IMR-90 (cell line): Measurements from ENCODE around the gene ZAR1. TPM values are rescaled to one million over a fixed set of nuclear protein-coding genes. Genes with fewer than 3 reads are reported as not detected.

Experiments
- ATAC-seq: fragments of 200-7000 bp; cut with Tn5 transposase; 2 replicates; pipeline ENCODE4 v1.9.1; 2020; ENCODE audit warnings: low read depth, mild to moderate bottlenecking, moderate library complexity
- BruUV-seq: library from RNA; stranded (reverse); fragments of 400-500 nt; replicated peaks from 2 replicates; lab custom pipeline; 2021; lab: Mats Ljungman, UMichigan
- CTCF ChIA-PET: fragments of 300-600 bp; formaldehyde crosslinking; extraction: SDS; loops from one replicate; lab custom pipeline; 2021; ENCODE audit warnings: antibody characterized with exemption; lab: Yijun Ruan, JAX
- POLR2A ChIA-PET: fragments of 300-600 bp; sonication (Branson Sonifier 250); formaldehyde crosslinking; loops from one replicate; lab custom pipeline; 2022; ENCODE audit warnings: antibody characterized with exemption; ENCODE audit not compliant: unreplicated experiment; lab: Charles Lee
- DNase-seq: peaks from one replicate; pipeline ENCODE4 v3.0.0; 2013
- H2AFZ ChIP-seq: replicated peaks from 2 replicates; pipeline ENCODE3; 2013; ENCODE audit warnings: low read length, mild to moderate bottlenecking; ENCODE audit not compliant: poor library complexity
- H2AK5ac ChIP-seq: 2 replicates; pipeline ENCODE4 v1.6.1; 2013; ENCODE audit warnings: low read depth, low read length, inconsistent platforms
- H2AK9ac ChIP-seq: replicated peaks from 2 replicates; pipeline ENCODE3; 2013; ENCODE audit warnings: mild to moderate bottlenecking, low read depth, low read length, moderate library complexity; ENCODE audit not compliant: poor library complexity
- H2BK120ac ChIP-seq: 2 replicates; pipeline ENCODE4 v1.6.1; 2013; ENCODE audit warnings: low read depth, low read length, inconsistent platforms
- H2BK15ac ChIP-seq: 3 replicates; pipeline ENCODE4 v1.6.1; 2013; ENCODE audit warnings: low read depth, low read length, inconsistent platforms
- H2BK20ac ChIP-seq: 2 replicates; pipeline ENCODE4 v1.6.1; 2013; ENCODE audit warnings: low read depth, mild to moderate bottlenecking, inconsistent platforms, low read length, moderate library complexity
- H2BK5ac ChIP-seq: 2 replicates; pipeline ENCODE4 v1.6.1; 2013; ENCODE audit warnings: mild to moderate bottlenecking, low read depth, low read length, inconsistent platforms; ENCODE audit not compliant: poor library complexity, severe bottlenecking
- H3K14ac ChIP-seq: replicated peaks from 2 replicates; pipeline ENCODE4 v1.6.1; 2013; ENCODE audit warnings: low read depth, low read length, inconsistent platforms
- H3K18ac ChIP-seq: 2 replicates; pipeline ENCODE4 v1.6.1; 2013; ENCODE audit warnings: low read depth, low read length, control low read depth
- H3K23ac ChIP-seq: 2 replicates; pipeline ENCODE4 v1.6.1; 2013; ENCODE audit warnings: low read depth, low read length, inconsistent platforms
- H3K27ac ChIP-seq: 2 replicates; pipeline ENCODE4 v1.5.1; 2013; ENCODE audit warnings: mild to moderate bottlenecking, control low read depth, low read length; ENCODE audit not compliant: insufficient read depth
- H3K27me3 ChIP-seq: 2 replicates; pipeline ENCODE4 v1.6.1; 2013; ENCODE audit warnings: low read length; ENCODE audit not compliant: control insufficient read depth, insufficient read depth
- H3K36me3 ChIP-seq: 2 replicates; pipeline ENCODE4 v1.6.1; 2013; ENCODE audit warnings: low read length, mixed read lengths; ENCODE audit not compliant: control insufficient read depth, insufficient read depth
- H3K4ac ChIP-seq: 2 replicates; pipeline ENCODE4 v1.6.1; 2013; ENCODE audit warnings: low read depth, low read length, inconsistent platforms
- H3K4me1 ChIP-seq: 2 replicates; pipeline ENCODE4 v1.6.1; 2013; ENCODE audit warnings: low read length, mixed read lengths; ENCODE audit not compliant: control insufficient read depth, insufficient read depth
- H3K4me2 ChIP-seq: 2 replicates; pipeline ENCODE4 v1.6.1; 2013; ENCODE audit warnings: low read depth, mild to moderate bottlenecking, control low read depth, low read length, moderate library complexity
- H3K4me3 ChIP-seq: 2 replicates; pipeline ENCODE4 v1.5.1; 2013; ENCODE audit warnings: low read depth, mild to moderate bottlenecking, control low read depth, low read length, moderate library complexity; ENCODE audit not compliant: insufficient read depth
- H3K56ac ChIP-seq: 2 replicates; pipeline ENCODE4 v1.6.1; 2013; ENCODE audit warnings: low read length, inconsistent platforms; ENCODE audit not compliant: insufficient read depth; ENCODE audit errors: extremely low read depth
- H3K79me1 ChIP-seq, 2 experiments: 2 replicates each; pipeline ENCODE4 v1.6.1; 2013; ENCODE audit warnings: low read length in 2 of 2, inconsistent platforms in 1 of 2, low read depth in 1 of 2
- H3K9ac ChIP-seq: 2 replicates; pipeline ENCODE4 v1.6.1; 2013; ENCODE audit warnings: low read depth, low read length, control low read depth
- H3K9me1 ChIP-seq: 2 replicates; pipeline ENCODE4 v1.6.1; 2013; ENCODE audit warnings: low read length, inconsistent platforms; ENCODE audit not compliant: insufficient read depth
- H3K9me3 ChIP-seq: 2 replicates; pipeline ENCODE4 v1.6.1; 2013; ENCODE audit warnings: low read length; ENCODE audit not compliant: control insufficient read depth, insufficient read depth
- H4K20me1 ChIP-seq: 2 replicates; pipeline ENCODE4 v1.6.1; 2013; ENCODE audit warnings: low read length, inconsistent platforms; ENCODE audit not compliant: insufficient read depth
- H4K5ac ChIP-seq: 2 replicates; pipeline ENCODE4 v1.6.1; 2013; ENCODE audit warnings: mild to moderate bottlenecking, low read depth, low read length, control low read depth
- H4K8ac ChIP-seq, 2 experiments: 2 replicates each; pipeline ENCODE4 v1.6.1; 2013; ENCODE audit warnings: low read depth in 2 of 2, low read length in 2 of 2, control low read depth in 1 of 2, inconsistent platforms in 1 of 2
- H4K91ac ChIP-seq: 2 replicates; pipeline ENCODE4 v1.6.1; 2013; ENCODE audit warnings: low read depth, low read length, inconsistent platforms; ENCODE audit not compliant: insufficient read depth
- BHLHE40 ChIP-seq: fragments of 150-350 bp; IDR thresholded peaks from 2 replicates; pipeline ENCODE4 v1.6.1; 2016; ENCODE audit warnings: mild to moderate bottlenecking, low read depth, low read length
- CEBPB ChIP-seq: IDR thresholded peaks from 2 replicates; pipeline ENCODE4 v1.6.1; 2012; ENCODE audit warnings: low read depth, low read length, improper control_type of control experiment
- CHD1 ChIP-seq: IDR thresholded peaks from 2 replicates; pipeline ENCODE4 v1.6.1; 2012; ENCODE audit warnings: low read depth, low read length, improper control_type of control experiment
- FOS ChIP-seq: fragments of 150-350 bp; IDR thresholded peaks from 2 replicates; pipeline ENCODE4 v1.6.1; 2016; ENCODE audit warnings: low read depth, low read length
- MAFK ChIP-seq: IDR thresholded peaks from 2 replicates; pipeline ENCODE4 v1.6.1; 2012; ENCODE audit warnings: low read depth, low read length, improper control_type of control experiment
- MAZ ChIP-seq: IDR thresholded peaks from 2 replicates; pipeline ENCODE4 v1.6.1; 2012; ENCODE audit warnings: low read depth, mild to moderate bottlenecking, low read length, improper control_type of control experiment, moderate library complexity, borderline replicate concordance
- MXI1 ChIP-seq: IDR thresholded peaks from 2 replicates; pipeline ENCODE4 v1.6.1; 2012; ENCODE audit warnings: low read depth, mild to moderate bottlenecking, low read length, moderate library complexity, borderline replicate concordance
- NFE2L2 ChIP-seq: fragments of 150-350 bp; IDR thresholded peaks from 2 replicates; pipeline ENCODE4 v1.6.1; 2016; ENCODE audit warnings: low read depth, mild to moderate bottlenecking, low read length
- POLR2A ChIP-seq: IDR thresholded peaks from 2 replicates; pipeline ENCODE4 v1.6.1; 2012; ENCODE audit warnings: mild to moderate bottlenecking, low read depth, low read length
- RAD21 ChIP-seq: IDR thresholded peaks from 2 replicates; pipeline ENCODE4 v1.6.1; 2012; ENCODE audit warnings: low read length, improper control_type of control experiment
- RCOR1 ChIP-seq: IDR thresholded peaks from 2 replicates; pipeline ENCODE4 v1.6.1; 2012; ENCODE audit warnings: mild to moderate bottlenecking, low read length, improper control_type of control experiment; ENCODE audit not compliant: insufficient replicate concordance
- RFX5 ChIP-seq: IDR thresholded peaks from 2 replicates; pipeline ENCODE4 v1.8.0; 2012; ENCODE audit warnings: low read depth, mild to moderate bottlenecking, low read length, moderate library complexity
- SMC3 ChIP-seq: fragments of 150-350 bp; IDR thresholded peaks from 2 replicates; pipeline ENCODE4 v1.6.1; 2016; ENCODE audit warnings: low read depth, mild to moderate bottlenecking, antibody characterized with exemption, low read length, moderate library complexity
- USF2 ChIP-seq: fragments of 150-350 bp; IDR thresholded peaks from 2 replicates; pipeline ENCODE4 v1.6.1; 2017; ENCODE audit warnings: mild to moderate bottlenecking, antibody characterized with exemption, low read length, low read depth
- dilution Hi-C: fragments of 300-500 bp; cut with HindIII; formaldehyde crosslinking; loops from one replicate; pipeline ENCODE4 v1.14.3; 2018; ENCODE audit warnings: low sequenced_read_pairs; ENCODE audit not compliant: unreplicated experiment
- in situ Hi-C: fragments of 300-500 bp; cut with MboI; formaldehyde crosslinking; loops from 3 replicates; pipeline ENCODE4 v1.14.3; 2019; ENCODE audit warnings: low sequenced_read_pairs, inconsistent platforms, mixed read lengths
- intact Hi-C: fragments of 100-400 bp; cut with micrococcal nuclease; formaldehyde crosslinking; loops from 2 replicates; pipeline ENCODE4 v1.10.0; 2022
- polyA plus RNA-seq, 3 experiments: library from polyadenylated mRNA; depleted of rRNA; stranded (reverse); fragments of >200 nt; gene quantifications; 2 replicates each; pipeline ENCODE4 v1.2.3, GENCODE V29; 2012; ENCODE audit warnings: low replicate concordance in 1 of 3
- total RNA-seq: library from RNA; depleted of rRNA; stranded (reverse); fragments of >200 nt; gene quantifications from 2 replicates; pipeline ENCODE4 v1.2.3, GENCODE V29; 2012
- TF ChIP-seq, protein P1 (sequence below): fragments of 150-350 bp; IDR thresholded peaks from 2 replicates; pipeline ENCODE4 v1.6.1; 2016; ENCODE audit warnings: low read depth, mild to moderate bottlenecking, low read length, moderate library complexity, borderline replicate concordance
- TF ChIP-seq, protein P2 (sequence below): conservative IDR thresholded peaks from 2 replicates; pipeline ENCODE4 v1.5.1; 2012; ENCODE audit warnings: mild to moderate bottlenecking, low read depth, low read length, improper control_type of control experiment

ZAR1 gene
- total and polyA plus RNA-seq, 2 of the 4 experiments (the other 2 are of a cell fraction), result not detected

GRCh38 chr4:48461000-48461399, 29.1 kb upstream of the ZAR1 start:
- Histone ChIP-seq H3K14ac (no peak overlapping the region), H3K18ac (no peak overlapping the region), H3K27ac (no peak overlapping the region), H3K56ac (no peak overlapping the region), H2AFZ (no peak overlapping the region), H4K91ac (no peak overlapping the region), H2BK20ac (no peak overlapping the region), H4K5ac (no peak overlapping the region), H3K36me3 (no peaks in the 10 kb centered on the region), H3K23ac (no peak overlapping the region), H2BK5ac (no peak overlapping the region), H3K79me1 (no peaks in the 10 kb centered on the region), H2BK120ac (no peak overlapping the region), H2AK9ac (no peak overlapping the region), H2AK5ac (no peak overlapping the region), H3K4ac (no peak overlapping the region), H4K8ac (no peak overlapping the region), H4K20me1 (no peaks in the 10 kb centered on the region), H3K4me1 (no peaks in the 10 kb centered on the region), H3K27me3 (peaks cover 13% of the 10 kb centered on the region), H2BK15ac (no peak overlapping the region), H3K4me2 (no peak overlapping the region), H3K9me1 (no peaks in the 10 kb centered on the region), H3K9ac (no peak overlapping the region), H3K9me3 (peaks cover 2% of the 10 kb centered on the region; the same call in 1 of the 2 replicates), H3K4me3 (no peak overlapping the region)
- CTCF ChIA-PET, result no interaction called here
- POLR2A ChIA-PET, result no interaction called here
- DNase-seq, result no peak
- ATAC-seq, result no peak
- intact Hi-C loops, result no loop called here
- in situ Hi-C loops, result no loop called here
- dilution Hi-C loops, result no loop called here
- no peak for TF ChIP-seq MAZ
- TF ChIP-seq RCOR1, result no peak
- TF ChIP-seq MXI1, result no peak
- no peak for TF ChIP-seq BHLHE40
- TF ChIP-seq RFX5, result no peak
- TF ChIP-seq CHD1, result no peak
- TF ChIP-seq USF2, result no peak
- TF ChIP-seq NFE2L2, result no peak
- TF ChIP-seq FOS, result no peak
- no peak for TF ChIP-seq SMC3
- TF ChIP-seq MAFK, result no peak
- no peak for TF ChIP-seq POLR2A
- TF ChIP-seq, protein P1, sequence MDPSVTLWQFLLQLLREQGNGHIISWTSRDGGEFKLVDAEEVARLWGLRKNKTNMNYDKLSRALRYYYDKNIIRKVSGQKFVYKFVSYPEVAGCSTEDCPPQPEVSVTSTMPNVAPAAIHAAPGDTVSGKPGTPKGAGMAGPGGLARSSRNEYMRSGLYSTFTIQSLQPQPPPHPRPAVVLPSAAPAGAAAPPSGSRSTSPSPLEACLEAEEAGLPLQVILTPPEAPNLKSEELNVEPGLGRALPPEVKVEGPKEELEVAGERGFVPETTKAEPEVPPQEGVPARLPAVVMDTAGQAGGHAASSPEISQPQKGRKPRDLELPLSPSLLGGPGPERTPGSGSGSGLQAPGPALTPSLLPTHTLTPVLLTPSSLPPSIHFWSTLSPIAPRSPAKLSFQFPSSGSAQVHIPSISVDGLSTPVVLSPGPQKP, result no peak
- no peak for TF ChIP-seq RAD21
- TF ChIP-seq CEBPB, result no peak
- TF ChIP-seq, protein P2, sequence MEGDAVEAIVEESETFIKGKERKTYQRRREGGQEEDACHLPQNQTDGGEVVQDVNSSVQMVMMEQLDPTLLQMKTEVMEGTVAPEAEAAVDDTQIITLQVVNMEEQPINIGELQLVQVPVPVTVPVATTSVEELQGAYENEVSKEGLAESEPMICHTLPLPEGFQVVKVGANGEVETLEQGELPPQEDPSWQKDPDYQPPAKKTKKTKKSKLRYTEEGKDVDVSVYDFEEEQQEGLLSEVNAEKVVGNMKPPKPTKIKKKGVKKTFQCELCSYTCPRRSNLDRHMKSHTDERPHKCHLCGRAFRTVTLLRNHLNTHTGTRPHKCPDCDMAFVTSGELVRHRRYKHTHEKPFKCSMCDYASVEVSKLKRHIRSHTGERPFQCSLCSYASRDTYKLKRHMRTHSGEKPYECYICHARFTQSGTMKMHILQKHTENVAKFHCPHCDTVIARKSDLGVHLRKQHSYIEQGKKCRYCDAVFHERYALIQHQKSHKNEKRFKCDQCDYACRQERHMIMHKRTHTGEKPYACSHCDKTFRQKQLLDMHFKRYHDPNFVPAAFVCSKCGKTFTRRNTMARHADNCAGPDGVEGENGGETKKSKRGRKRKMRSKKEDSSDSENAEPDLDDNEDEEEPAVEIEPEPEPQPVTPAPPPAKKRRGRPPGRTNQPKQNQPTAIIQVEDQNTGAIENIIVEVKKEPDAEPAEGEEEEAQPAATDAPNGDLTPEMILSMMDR, result no peak
- BruUV-seq, result no TSS peak
